Keratinocyte (primary cell): ENCODE results near the gene RNH1. TPM values are rescaled to one million over a fixed set of nuclear protein-coding genes. Genes with fewer than 3 reads are reported as not detected.

ENCODE experiments used
- DNase-seq: peaks from one replicate; pipeline ENCODE4 v3.0.0-alpha.2; 2011; ENCODE audit warnings: low read depth, missing footprints, low spot score
- FAIRE-seq: peaks from 2 replicates; lab custom pipeline; 2011; peaks lifted over from hg19 to GRCh38; lab: Jason Lieb, UNC
- H2AFZ ChIP-seq: 2 replicates; pipeline ENCODE4 v1.6.0; 2012; ENCODE audit warnings: low read length, control low read depth, inconsistent platforms; ENCODE audit not compliant: control insufficient read depth
- H3K27ac ChIP-seq: 2 replicates; pipeline ENCODE4 v1.5.1; 2011; ENCODE audit warnings: low read length; ENCODE audit not compliant: control insufficient read depth, insufficient read depth
- H3K27me3 ChIP-seq: 3 replicates; pipeline ENCODE4 v1.6.0; 2011; ENCODE audit warnings: low read length; ENCODE audit not compliant: control insufficient read depth, insufficient read depth; ENCODE audit errors: extremely low read depth
- H3K36me3 ChIP-seq, 2 experiments: 2 replicates in 1 of 2; 3 replicates in 1 of 2; pipeline ENCODE4 v1.5.1; 2011; ENCODE audit warnings: low read length in 2 of 2, mild to moderate bottlenecking in 1 of 2; ENCODE audit not compliant: control insufficient read depth in 2 of 2, insufficient read depth in 2 of 2; ENCODE audit errors: extremely low read depth in 1 of 2
- H3K4me1 ChIP-seq: 3 replicates; pipeline ENCODE4 v1.5.1; 2011; ENCODE audit warnings: low read length; ENCODE audit not compliant: control insufficient read depth, insufficient read depth; ENCODE audit errors: extremely low read depth
- H3K4me2 ChIP-seq: 3 replicates; pipeline ENCODE4 v1.6.0; 2011; ENCODE audit warnings: low read depth, low read length; ENCODE audit not compliant: control insufficient read depth, insufficient read depth; ENCODE audit errors: extremely low read depth
- H3K4me3 ChIP-seq, 3 experiments: fragments of 200-600 bp in 1 of 3; sonication (generic) in 1 of 3; 2 replicates in 2 of 3; 3 replicates in 1 of 3; pipeline ENCODE4 v1.5.1; 2011 to 2016; ENCODE audit warnings: low read length in 3 of 3, mild to moderate bottlenecking in 3 of 3, control low read depth in 2 of 3, inconsistent platforms in 1 of 3, low read depth in 1 of 3, mixed read lengths in 1 of 3, mixed run types in 1 of 3, moderate library complexity in 1 of 3; ENCODE audit not compliant: control insufficient read depth in 2 of 3, insufficient read depth in 2 of 3; ENCODE audit errors: extremely low read depth in 1 of 3
- H3K79me2 ChIP-seq: 2 replicates; pipeline ENCODE4 v1.6.0; 2012; ENCODE audit warnings: low read length; ENCODE audit not compliant: control insufficient read depth, insufficient read depth
- H3K9ac ChIP-seq: 3 replicates; pipeline ENCODE4 v1.6.0; 2011; ENCODE audit warnings: low read length; ENCODE audit not compliant: control insufficient read depth, insufficient read depth; ENCODE audit errors: extremely low read depth
- H3K9me1 ChIP-seq: 3 replicates; pipeline ENCODE4 v1.6.0; 2011; ENCODE audit warnings: low read length; ENCODE audit not compliant: control insufficient read depth, insufficient read depth; ENCODE audit errors: extremely low read depth
- H3K9me3 ChIP-seq: 2 replicates; pipeline ENCODE4 v1.5.1; 2012; ENCODE audit warnings: low read depth, low read length; ENCODE audit not compliant: control insufficient read depth
- H4K20me1 ChIP-seq: 3 replicates; pipeline ENCODE4 v1.6.0; 2011; ENCODE audit warnings: low read length; ENCODE audit not compliant: control insufficient read depth, insufficient read depth; ENCODE audit errors: extremely low read depth
- EZH2 ChIP-seq: IDR thresholded peaks from one replicate; pipeline ENCODE4 v1.6.1; 2012; ENCODE audit warnings: inconsistent platforms, mild to moderate bottlenecking, low read length, moderate library complexity
- dilution Hi-C: fragments of 300-500 bp; cut with MboI; formaldehyde crosslinking; loops from one replicate; pipeline ENCODE4 v1.7.0; 2020; ENCODE audit warnings: low sequenced_read_pairs; ENCODE audit not compliant: extremely low pct_ligation_motif_present
- polyA plus RNA-seq, 5 experiments: library from polyadenylated mRNA; depleted of rRNA in 3 of 5; stranded (reverse) in 3 of 5; stranded (forward) in 1 of 5; unstranded in 1 of 5; fragments of >200 nt; gene quantifications; 1 replicate in 1 of 5; 2 replicates in 3 of 5; 3 replicates in 1 of 5; pipeline versions ENCODE4 v1.2.1 to v1.2.3, GENCODE V29; 2011 to 2012; ENCODE audit warnings: missing spikeins in 2 of 5, low read depth in 1 of 5, low replicate concordance in 1 of 5
- TF ChIP-seq, protein P1 (sequence below), 3 experiments: IDR thresholded peaks in 1 of 3; conservative IDR thresholded peaks in 1 of 3; optimal IDR thresholded peaks in 1 of 3; 2 replicates in 2 of 3; 3 replicates in 1 of 3; pipeline versions ENCODE3 to v1.5.1; 2011; ENCODE audit warnings: low read length in 3 of 3, mild to moderate bottlenecking in 3 of 3, moderate library complexity in 2 of 3, control low read depth in 1 of 3, inconsistent platforms in 1 of 3; ENCODE audit not compliant: insufficient read depth in 2 of 3; ENCODE audit errors: extremely low read depth in 1 of 3

Gene RNH1
- polyA plus RNA-seq, 1 donor (not counting 4 experiments of a cell fraction or from before 2014, with no cell fraction given): 92.0 TPM

DNA sequence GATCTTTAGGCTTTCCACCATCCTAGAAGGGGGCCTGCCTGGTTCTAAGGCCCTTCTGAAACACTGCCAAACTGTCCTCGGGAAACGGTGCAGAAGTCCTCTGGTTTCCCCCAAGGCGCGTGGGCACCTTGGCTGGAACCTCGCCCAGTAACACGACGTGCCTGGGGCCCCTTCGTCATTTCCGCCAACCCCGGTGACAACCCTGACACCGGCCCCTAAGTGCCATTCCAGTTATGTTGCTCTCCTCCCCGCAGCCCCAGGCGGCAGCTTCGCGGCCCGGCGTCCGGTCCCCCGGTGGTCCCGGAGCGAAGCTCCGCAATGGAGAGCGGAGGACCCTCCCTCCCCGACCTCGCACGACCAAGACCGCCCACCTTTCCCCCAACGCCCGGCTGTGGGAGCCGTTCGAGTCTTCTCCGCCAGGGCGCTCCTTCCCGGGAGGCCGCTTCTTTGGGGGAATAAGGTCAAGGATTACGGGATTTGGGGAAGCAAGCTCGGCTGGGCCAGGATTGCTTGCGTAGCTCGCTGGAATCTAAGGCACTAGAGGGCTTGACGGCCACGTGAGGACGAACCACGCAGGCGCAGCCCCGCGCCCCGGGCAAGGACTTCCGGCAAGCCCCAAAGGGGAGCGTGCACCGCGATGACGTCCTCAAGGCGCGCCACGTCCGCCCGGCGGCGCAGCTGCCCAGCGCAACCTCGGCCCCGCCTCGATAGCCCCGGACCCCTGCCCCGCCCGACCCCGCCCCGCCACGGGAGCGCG lies 626 bp downstream of the RNH1 start:
- peak overlapping the region; percentile 78 to 94 (median 87) for H3K4me3 ChIP-seq
- peak overlapping the region; percentile 95 for H3K9ac ChIP-seq
- H3K4me1 ChIP-seq: peaks cover 39% of the 10 kb centered on the region
- no peaks in the 10 kb centered on the region for H3K9me1 ChIP-seq
- TF ChIP-seq EZH2: no peak
- TF ChIP-seq, protein P1, sequence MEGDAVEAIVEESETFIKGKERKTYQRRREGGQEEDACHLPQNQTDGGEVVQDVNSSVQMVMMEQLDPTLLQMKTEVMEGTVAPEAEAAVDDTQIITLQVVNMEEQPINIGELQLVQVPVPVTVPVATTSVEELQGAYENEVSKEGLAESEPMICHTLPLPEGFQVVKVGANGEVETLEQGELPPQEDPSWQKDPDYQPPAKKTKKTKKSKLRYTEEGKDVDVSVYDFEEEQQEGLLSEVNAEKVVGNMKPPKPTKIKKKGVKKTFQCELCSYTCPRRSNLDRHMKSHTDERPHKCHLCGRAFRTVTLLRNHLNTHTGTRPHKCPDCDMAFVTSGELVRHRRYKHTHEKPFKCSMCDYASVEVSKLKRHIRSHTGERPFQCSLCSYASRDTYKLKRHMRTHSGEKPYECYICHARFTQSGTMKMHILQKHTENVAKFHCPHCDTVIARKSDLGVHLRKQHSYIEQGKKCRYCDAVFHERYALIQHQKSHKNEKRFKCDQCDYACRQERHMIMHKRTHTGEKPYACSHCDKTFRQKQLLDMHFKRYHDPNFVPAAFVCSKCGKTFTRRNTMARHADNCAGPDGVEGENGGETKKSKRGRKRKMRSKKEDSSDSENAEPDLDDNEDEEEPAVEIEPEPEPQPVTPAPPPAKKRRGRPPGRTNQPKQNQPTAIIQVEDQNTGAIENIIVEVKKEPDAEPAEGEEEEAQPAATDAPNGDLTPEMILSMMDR (optimal IDR thresholded peaks at IDR 0.05 in 1 of 3, IDR thresholded peaks at IDR 0.05 in 1 of 3, conservative IDR thresholded peaks at IDR 0.05 in 1 of 3; ENCODE audit: extremely low read depth in 1 of 3, insufficient read depth in 2 of 3, low read length in 3 of 3): no peak
- no peaks in the 10 kb centered on the region for H3K27me3 ChIP-seq
- peaks cover 42% of the 10 kb centered on the region for H3K79me2 ChIP-seq
- H4K20me1 ChIP-seq: no peaks in the 10 kb centered on the region
- H3K9me3 ChIP-seq: no peaks in the 10 kb centered on the region
- H3K4me2 ChIP-seq: peak overlapping the region; percentile 93
- H3K36me3 ChIP-seq: peaks cover 13 to 17% of the 10 kb centered on the region in 2 experiments
- dilution Hi-C loops: no loop called here
- peak; percentile 89 for DNase-seq
- peak overlapping the region; percentile 95 for H3K27ac ChIP-seq
- H2AFZ ChIP-seq: peak overlapping the region; percentile 83
- peak; percentile 71 for FAIRE-seq

DNA sequence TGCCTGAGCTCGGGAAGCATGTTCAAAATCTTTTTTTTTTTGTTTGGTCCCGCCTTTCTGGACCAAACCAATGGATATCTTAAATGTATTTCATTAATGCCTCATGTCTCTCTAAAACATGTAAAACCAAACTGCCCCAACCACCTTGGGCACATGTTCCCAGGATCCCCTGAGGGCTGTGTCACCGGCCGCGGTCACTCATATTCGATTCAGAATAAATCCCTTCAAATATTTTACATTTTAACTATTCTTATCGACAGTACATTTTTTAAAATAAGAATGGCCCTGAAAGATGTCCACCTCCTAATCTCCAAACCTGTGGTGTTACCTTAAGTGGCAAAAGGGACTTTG lies 2.1 kb downstream of the RNH1 start:
- peak overlapping the region; percentile 95 for H3K27ac ChIP-seq
- dilution Hi-C loops: no loop called here
- no peaks in the 10 kb centered on the region for H3K27me3 ChIP-seq
- H3K79me2 ChIP-seq: peaks cover 47% of the 10 kb centered on the region
- H2AFZ ChIP-seq: no peak overlapping the region
- peak overlapping the region; percentile 78 to 94 (median 87) for H3K4me3 ChIP-seq
- TF ChIP-seq EZH2: no peak
- TF ChIP-seq, protein P1 (optimal IDR thresholded peaks at IDR 0.05 in 1 of 3, IDR thresholded peaks at IDR 0.05 in 1 of 3, conservative IDR thresholded peaks at IDR 0.05 in 1 of 3; ENCODE audit: extremely low read depth in 1 of 3, insufficient read depth in 2 of 3, low read length in 3 of 3): no peak
- H3K9me3 ChIP-seq: no peaks in the 10 kb centered on the region
- peak overlapping the region; percentile 93 for H3K4me2 ChIP-seq
- FAIRE-seq (no peak), DNase-seq (no peak)
- peaks cover 39% of the 10 kb centered on the region for H3K4me1 ChIP-seq
- H3K36me3 ChIP-seq: peaks cover 23 to 27% of the 10 kb centered on the region in 2 experiments
- H3K9ac ChIP-seq: peak overlapping the region; percentile 95
- no peaks in the 10 kb centered on the region for H4K20me1 ChIP-seq
- H3K9me1 ChIP-seq: no peaks in the 10 kb centered on the region
